Measurements from ENCODE around the gene LRRC2.
"Not testable (repeated sequence)": the region's sequence is repeated elsewhere in the genome, so short reads cannot be mapped to it uniquely, and the experiment has no call there.

LRRC2 gene

GRCh38 chr3:46522201-46522600, 43.9 kb downstream of the LRRC2 start:
- not testable (repeated sequence) for H3K4me1 ChIP-seq (ENCODE audit: control extremely low read depth in 1 of 4, control insufficient read depth in 4 of 4, insufficient read depth in 4 of 4, low read length in 3 of 4); DNase-seq; H3K27me3 ChIP-seq (replicated peaks in 2 of 5; ENCODE audit: control insufficient read depth in 4 of 5, insufficient read depth in 5 of 5, low read length in 4 of 5); H3K36me3 ChIP-seq (ENCODE audit: control insufficient read depth in 4 of 4, insufficient read depth in 4 of 4, low read length in 3 of 4); H3K27ac ChIP-seq (ENCODE audit: insufficient read depth in 1 of 2, low read depth in 1 of 2, low read length in 2 of 2, poor library complexity in 1 of 2, severe bottlenecking in 2 of 2); H3K9me3 ChIP-seq (ENCODE audit: control extremely low read depth in 1 of 5, control insufficient read depth in 4 of 5, insufficient read depth in 2 of 5, low read depth in 1 of 5, low read length in 4 of 5); H3K4me3 ChIP-seq (ENCODE audit: control insufficient read depth in 1 of 7, extremely low read depth in 1 of 7, insufficient read depth in 4 of 7, low read depth in 2 of 7, low read length in 6 of 7)
- WGBS (ENCODE audit: insufficient coverage), result no CpG with 5 or more reads among the region's 4 CpGs
- ChIA-PET POLR2A (interaction anchor here (0.7 kb wide), 1 partner anchor 503 kb away, joined by 6 read pairs; no protein-coding TSS in a partner anchor), CTCF (interaction anchor here (0.8 to 1.5 kb wide), 3 partner anchors 11 to 26 kb away, joined by 3 to 6 read pairs (median 5); no protein-coding TSS in a partner anchor)

GRCh38 chr3:46521096-46521495, 45.0 kb downstream of the LRRC2 start:
- H3K9me3 ChIP-seq (ENCODE audit: control extremely low read depth in 1 of 5, control insufficient read depth in 4 of 5, insufficient read depth in 2 of 5, low read depth in 1 of 5, low read length in 4 of 5), result no peaks in the 10 kb centered on the region
- ChIA-PET CTCF (interaction anchor here (1.1 kb wide), 1 partner anchor 25 kb away, joined by 3 read pairs; no protein-coding TSS in a partner anchor), POLR2A (no interaction called here)
- H3K4me3 ChIP-seq (ENCODE audit: control insufficient read depth in 1 of 7, extremely low read depth in 1 of 7, insufficient read depth in 4 of 7, low read depth in 2 of 7, low read length in 6 of 7), result no peak overlapping the region
- H3K27ac ChIP-seq (ENCODE audit: insufficient read depth in 1 of 2, low read depth in 1 of 2, low read length in 2 of 2, poor library complexity in 1 of 2, severe bottlenecking in 2 of 2), result no peak overlapping the region
- 93% methylated on average over 3 of the region's 9 CpGs for WGBS (ENCODE audit: insufficient coverage)
- H3K36me3 ChIP-seq (ENCODE audit: control insufficient read depth in 4 of 4, insufficient read depth in 4 of 4, low read length in 3 of 4), result no peaks in the 10 kb centered on the region
- no peaks in the 10 kb centered on the region for H3K4me1 ChIP-seq (ENCODE audit: control extremely low read depth in 1 of 4, control insufficient read depth in 4 of 4, insufficient read depth in 4 of 4, low read length in 3 of 4)
- DNase-seq, result no peak
- H3K27me3 ChIP-seq (replicated peaks in 2 of 5; ENCODE audit: control insufficient read depth in 4 of 5, insufficient read depth in 5 of 5, low read length in 4 of 5), result no peaks in the 10 kb centered on the region

- no peak overlapping the region for H3K27ac ChIP-seq (ENCODE audit: insufficient read depth in 1 of 2, low read depth in 1 of 2, low read length in 2 of 2, poor library complexity in 1 of 2, severe bottlenecking in 2 of 2)
- no peaks in the 10 kb centered on the region for H3K27me3 ChIP-seq (replicated peaks in 2 of 5; ENCODE audit: control insufficient read depth in 4 of 5, insufficient read depth in 5 of 5, low read length in 4 of 5)
- H3K9me3 ChIP-seq (ENCODE audit: control extremely low read depth in 1 of 5, control insufficient read depth in 4 of 5, insufficient read depth in 2 of 5, low read depth in 1 of 5, low read length in 4 of 5), result no peaks in the 10 kb centered on the region
- DNase-seq, result no peak
- ChIA-PET CTCF (interaction anchor here (1.1 to 1.4 kb wide), 2 partner anchors 17 to 28 kb away, joined by 3 read pairs; no protein-coding TSS in a partner anchor), POLR2A (no interaction called here)
- H3K4me1 ChIP-seq (ENCODE audit: control extremely low read depth in 1 of 4, control insufficient read depth in 4 of 4, insufficient read depth in 4 of 4, low read length in 3 of 4), result no peaks in the 10 kb centered on the region
- no peak overlapping the region for H3K4me3 ChIP-seq (ENCODE audit: control insufficient read depth in 1 of 7, extremely low read depth in 1 of 7, insufficient read depth in 4 of 7, low read depth in 2 of 7, low read length in 6 of 7)
- H3K36me3 ChIP-seq (ENCODE audit: control insufficient read depth in 4 of 4, insufficient read depth in 4 of 4, low read length in 3 of 4), result no peaks in the 10 kb centered on the region
- 85% methylated on average over 2 of the region's 3 CpGs for WGBS (ENCODE audit: insufficient coverage)
These were observed 45.6 kb downstream of the LRRC2 start for GRCh38 chr3:46520531-46520930.

DNA sequence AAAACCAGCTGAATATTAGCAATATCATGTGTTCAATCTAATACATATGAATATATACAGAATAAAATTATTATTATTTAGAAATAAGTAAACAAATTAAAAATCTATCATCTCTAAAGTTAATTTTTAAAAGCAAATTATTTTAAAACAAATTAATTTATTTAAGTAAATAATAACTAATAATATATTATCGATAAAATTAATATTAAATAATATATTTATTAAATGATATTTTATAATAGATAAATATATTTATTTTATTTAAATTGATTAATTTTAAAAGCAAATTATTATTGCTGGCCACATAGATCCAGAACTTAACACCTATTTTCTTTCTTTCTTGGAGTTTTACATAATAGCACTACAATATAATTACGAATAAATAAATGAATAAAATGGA, 46.1 kb downstream of the LRRC2 start:
- POLR2A ChIA-PET, result interaction anchor here (0.6 kb wide), 1 partner anchor 17 kb away, joined by 3 read pairs; no protein-coding TSS in a partner anchor
- Histone ChIP-seq H3K9me3 (ENCODE audit: control extremely low read depth in 1 of 5, control insufficient read depth in 4 of 5, insufficient read depth in 2 of 5, low read depth in 1 of 5, low read length in 4 of 5) (no peaks in the 10 kb centered on the region), H3K4me3 (ENCODE audit: control insufficient read depth in 1 of 7, extremely low read depth in 1 of 7, insufficient read depth in 4 of 7, low read depth in 2 of 7, low read length in 6 of 7) (no peak overlapping the region), H3K36me3 (ENCODE audit: control insufficient read depth in 4 of 4, insufficient read depth in 4 of 4, low read length in 3 of 4) (no peaks in the 10 kb centered on the region), H3K27me3 (replicated peaks in 2 of 5; ENCODE audit: control insufficient read depth in 4 of 5, insufficient read depth in 5 of 5, low read length in 4 of 5) (no peaks in the 10 kb centered on the region), H3K4me1 (ENCODE audit: control extremely low read depth in 1 of 4, control insufficient read depth in 4 of 4, insufficient read depth in 4 of 4, low read length in 3 of 4) (no peaks in the 10 kb centered on the region), H3K27ac (ENCODE audit: insufficient read depth in 1 of 2, low read depth in 1 of 2, low read length in 2 of 2, poor library complexity in 1 of 2, severe bottlenecking in 2 of 2) (no peak overlapping the region)
- CTCF ChIA-PET, result interaction anchor here (1.1 to 1.4 kb wide), 2 partner anchors 17 to 28 kb away, joined by 3 read pairs; no protein-coding TSS in a partner anchor
- no peak for DNase-seq
- no CpG with 5 or more reads among the region's 2 CpGs for WGBS (ENCODE audit: insufficient coverage)

DNA sequence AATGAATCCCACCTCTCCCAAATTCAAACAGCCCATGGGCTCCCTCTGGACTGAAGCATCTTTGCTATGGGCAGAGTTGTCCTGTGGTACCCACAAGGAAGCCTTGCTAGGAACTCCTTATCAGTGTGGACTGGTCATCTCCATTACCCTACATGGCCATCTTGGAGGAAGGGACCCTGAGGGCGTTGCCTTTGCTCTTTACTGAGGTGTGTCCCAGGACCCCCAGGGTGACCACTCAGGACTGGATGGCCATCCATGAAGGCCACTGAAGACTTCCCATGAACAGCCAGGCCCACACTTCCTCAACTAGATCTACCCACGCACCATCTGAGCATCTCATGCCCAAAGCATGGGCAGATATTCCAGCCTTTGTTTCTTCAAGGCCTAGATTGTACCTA, 48.3 kb downstream of the LRRC2 start:
- POLR2A ChIA-PET, result no interaction called here
- Histone ChIP-seq H3K9me3 (ENCODE audit: control extremely low read depth in 1 of 5, control insufficient read depth in 4 of 5, insufficient read depth in 2 of 5, low read depth in 1 of 5, low read length in 4 of 5) (no peaks in the 10 kb centered on the region), H3K27ac (ENCODE audit: insufficient read depth in 1 of 2, low read depth in 1 of 2, low read length in 2 of 2, poor library complexity in 1 of 2, severe bottlenecking in 2 of 2) (no peak overlapping the region), H3K4me1 (ENCODE audit: control extremely low read depth in 1 of 4, control insufficient read depth in 4 of 4, insufficient read depth in 4 of 4, low read length in 3 of 4) (no peaks in the 10 kb centered on the region), H3K27me3 (replicated peaks in 2 of 5; ENCODE audit: control insufficient read depth in 4 of 5, insufficient read depth in 5 of 5, low read length in 4 of 5) (no peaks in the 10 kb centered on the region), H3K4me3 (ENCODE audit: control insufficient read depth in 1 of 7, extremely low read depth in 1 of 7, insufficient read depth in 4 of 7, low read depth in 2 of 7, low read length in 6 of 7) (no peak overlapping the region), H3K36me3 (ENCODE audit: control insufficient read depth in 4 of 4, insufficient read depth in 4 of 4, low read length in 3 of 4) (no peaks in the 10 kb centered on the region)
- no peak for DNase-seq
- CTCF ChIA-PET, result interaction anchor here (1.5 to 1.6 kb wide), 3 partner anchors 19 to 21 kb away, joined by 3 to 4 read pairs (median 3); no protein-coding TSS in a partner anchor
- 100% methylated on average over 1 of the region's 2 CpGs for whole genome bisulfite sequencing (ENCODE audit: insufficient coverage)

DNA sequence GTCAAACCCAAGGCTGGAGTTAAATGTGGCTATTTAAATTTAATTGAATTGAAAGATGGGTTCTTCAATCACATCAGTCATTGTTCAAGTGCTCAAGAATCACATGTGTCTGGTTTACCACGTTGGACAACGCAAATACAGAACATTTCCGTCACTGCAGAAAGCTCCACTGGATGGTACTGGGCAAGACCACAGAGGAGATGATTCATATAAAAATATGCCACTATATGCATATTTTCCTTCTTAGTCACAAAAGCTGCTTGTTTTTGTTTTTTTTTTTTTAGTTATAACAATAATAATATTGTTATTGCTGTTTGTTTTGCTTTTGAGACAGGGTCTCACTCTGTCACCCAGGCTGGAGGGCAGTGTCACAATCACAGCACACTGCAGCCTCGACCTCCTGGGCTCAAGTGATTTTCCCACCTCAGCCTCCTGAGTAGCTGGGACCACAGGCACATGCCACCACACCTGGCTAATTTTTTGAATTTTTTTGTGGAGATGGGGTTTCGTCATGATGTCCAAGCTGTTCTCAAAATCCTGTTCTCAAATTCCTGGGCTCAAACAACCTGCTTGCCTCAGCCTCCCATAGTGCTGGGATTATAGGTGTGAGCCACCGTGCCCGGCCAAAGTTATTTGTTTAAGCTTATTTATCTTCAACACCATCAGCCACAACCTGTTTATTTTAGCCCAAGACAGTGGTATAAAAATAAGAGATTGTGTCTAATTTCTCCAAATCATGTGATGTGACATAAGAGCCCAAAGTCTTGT, 48.9 kb downstream of the LRRC2 start:
- Histone ChIP-seq H3K36me3 (ENCODE audit: control insufficient read depth in 4 of 4, insufficient read depth in 4 of 4, low read length in 3 of 4) (no peaks in the 10 kb centered on the region), H3K27me3 (replicated peaks in 2 of 5; ENCODE audit: control insufficient read depth in 4 of 5, insufficient read depth in 5 of 5, low read length in 4 of 5) (no peaks in the 10 kb centered on the region), H3K27ac (ENCODE audit: insufficient read depth in 1 of 2, low read depth in 1 of 2, low read length in 2 of 2, poor library complexity in 1 of 2, severe bottlenecking in 2 of 2) (no peak overlapping the region), H3K4me3 (ENCODE audit: control insufficient read depth in 1 of 7, extremely low read depth in 1 of 7, insufficient read depth in 4 of 7, low read depth in 2 of 7, low read length in 6 of 7) (no peak overlapping the region), H3K4me1 (ENCODE audit: control extremely low read depth in 1 of 4, control insufficient read depth in 4 of 4, insufficient read depth in 4 of 4, low read length in 3 of 4) (no peaks in the 10 kb centered on the region), H3K9me3 (ENCODE audit: control extremely low read depth in 1 of 5, control insufficient read depth in 4 of 5, insufficient read depth in 2 of 5, low read depth in 1 of 5, low read length in 4 of 5) (no peaks in the 10 kb centered on the region)
- POLR2A ChIA-PET, result no interaction called here
- no peak for DNase-seq
- CTCF ChIA-PET, result interaction anchor here (1.5 kb wide), 2 partner anchors 19 to 20 kb away, joined by 3 read pairs; no protein-coding TSS in a partner anchor
- 100% methylated on average over 1 of the region's 7 CpGs for WGBS (ENCODE audit: insufficient coverage)

DNA sequence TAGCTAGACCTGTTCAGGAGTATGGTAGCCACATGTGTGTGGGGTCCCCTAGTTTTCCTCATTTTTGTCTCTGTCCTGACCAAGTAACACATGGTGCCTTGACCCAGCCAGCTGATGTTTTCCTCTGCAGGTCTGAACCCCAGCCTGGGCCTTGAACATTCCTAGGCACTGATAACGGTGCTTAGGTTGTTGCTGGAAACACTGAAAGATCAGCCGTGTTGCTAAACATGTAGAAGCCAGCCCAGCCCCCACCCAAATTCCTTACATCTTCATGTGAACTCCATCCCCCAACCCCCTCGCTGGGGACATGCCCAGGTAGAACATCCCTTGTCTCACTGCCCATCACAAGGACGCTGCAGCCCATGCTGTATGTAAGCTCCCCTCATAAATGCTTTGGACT, 49.6 kb downstream of the LRRC2 start:
- Histone ChIP-seq H3K9me3 (ENCODE audit: control extremely low read depth in 1 of 5, control insufficient read depth in 4 of 5, insufficient read depth in 2 of 5, low read depth in 1 of 5, low read length in 4 of 5) (no peaks in the 10 kb centered on the region), H3K4me3 (ENCODE audit: control insufficient read depth in 1 of 7, extremely low read depth in 1 of 7, insufficient read depth in 4 of 7, low read depth in 2 of 7, low read length in 6 of 7) (no peak overlapping the region), H3K36me3 (ENCODE audit: control insufficient read depth in 4 of 4, insufficient read depth in 4 of 4, low read length in 3 of 4) (no peaks in the 10 kb centered on the region), H3K4me1 (ENCODE audit: control extremely low read depth in 1 of 4, control insufficient read depth in 4 of 4, insufficient read depth in 4 of 4, low read length in 3 of 4) (no peaks in the 10 kb centered on the region), H3K27ac (ENCODE audit: insufficient read depth in 1 of 2, low read depth in 1 of 2, low read length in 2 of 2, poor library complexity in 1 of 2, severe bottlenecking in 2 of 2) (no peak overlapping the region), H3K27me3 (replicated peaks in 2 of 5; ENCODE audit: control insufficient read depth in 4 of 5, insufficient read depth in 5 of 5, low read length in 4 of 5) (no peaks in the 10 kb centered on the region)
- ChIA-PET CTCF (interaction anchor here (1.5 kb wide), 2 partner anchors 20 kb away, joined by 3 read pairs; no protein-coding TSS in a partner anchor), POLR2A (no interaction called here)
- DNase-seq, result no peak
- WGBS (ENCODE audit: insufficient coverage), result 95% methylated on average over 3 of the region's 4 CpGs

All from common myeloid progenitor, CD34-positive (primary cell).